Stimulated activated memory B cell treated with anti-CD40 and anti-IgM and Interleukin-4, amounts not matched to agents 10 μg/mL and 1 μg/mL and 100 μg/mL, for 72 hours (primary cell): Measurements from ENCODE around the gene OIP5.
"Not testable (repeated sequence)": the region's sequence is repeated elsewhere in the genome, so short reads cannot be mapped to it uniquely, and the experiment has no call there.

Experiments used
- ATAC-seq: fragments of 150-1000 bp; cut with Tn5 transposase; 2 replicates; pipeline ENCODE4 v1.10.0; 2021
- H3K27ac Mint-ChIP-seq: one replicate; pipeline ENCODE4 v1.8.0; 2022; ENCODE audit warnings: mild to moderate bottlenecking, mixed read lengths
- H3K27me3 Mint-ChIP-seq: one replicate; pipeline ENCODE4 v1.8.0; 2022; ENCODE audit warnings: mixed read lengths
- H3K36me3 Mint-ChIP-seq: one replicate; pipeline ENCODE4 v1.8.0; 2022; ENCODE audit warnings: mixed read lengths
- H3K4me1 Mint-ChIP-seq: one replicate; pipeline ENCODE4 v1.8.0; 2022; ENCODE audit warnings: mixed read lengths
- H3K4me3 Mint-ChIP-seq: one replicate; pipeline ENCODE4 v1.8.0; 2022; ENCODE audit warnings: mild to moderate bottlenecking, moderate library complexity, mixed read lengths
- H3K9me3 Mint-ChIP-seq: one replicate; pipeline ENCODE4 v1.8.0; 2022; ENCODE audit warnings: mixed read lengths

OIP5 gene

GRCh38 chr15:41331281-41331680 is 1.1 kb downstream of the OIP5 start:
- H3K4me1 Mint-ChIP-seq = peaks cover 29% of the 10 kb centered on the region
- no peaks in the 10 kb centered on the region for H3K36me3 Mint-ChIP-seq
- H3K4me3 Mint-ChIP-seq = peak overlapping the region; percentile 89
- no peak for ATAC-seq
- peak overlapping the region; percentile 89 for H3K27ac Mint-ChIP-seq
- H3K27me3 Mint-ChIP-seq = no peaks in the 10 kb centered on the region
- no peaks in the 10 kb centered on the region for H3K9me3 Mint-ChIP-seq

GRCh38 chr15:41323611-41324010 is 8.8 kb downstream of the OIP5 start:
- H3K9me3 Mint-ChIP-seq = no peaks in the 10 kb centered on the region
- no peak overlapping the region for H3K4me3 Mint-ChIP-seq
- no peaks in the 10 kb centered on the region for H3K4me1 Mint-ChIP-seq
- H3K27me3 Mint-ChIP-seq = no peaks in the 10 kb centered on the region
- peaks cover 6% of the 10 kb centered on the region for H3K36me3 Mint-ChIP-seq
- no peak for ATAC-seq
- no peak overlapping the region for H3K27ac Mint-ChIP-seq

- not testable (repeated sequence) for H3K4me3 Mint-ChIP-seq, H3K9me3 Mint-ChIP-seq, H3K36me3 Mint-ChIP-seq, ATAC-seq, H3K4me1 Mint-ChIP-seq, H3K27me3 Mint-ChIP-seq, H3K27ac Mint-ChIP-seq
Measured at GRCh38 chr15:41320805-41321330, 11.5 kb downstream of the OIP5 start.

- Mint-ChIP-seq H3K27me3 (no peaks in the 10 kb centered on the region), H3K4me3 (no peak overlapping the region), H3K9me3 (no peaks in the 10 kb centered on the region), H3K36me3 (peaks cover 10% of the 10 kb centered on the region), H3K27ac (no peak overlapping the region), H3K4me1 (peaks cover 3% of the 10 kb centered on the region)
- no peak for ATAC-seq
Measured at GRCh38 chr15:41309226-41309905, 23.0 kb downstream of the OIP5 start.

- H3K4me3 Mint-ChIP-seq = no peak overlapping the region
- no peaks in the 10 kb centered on the region for H3K27me3 Mint-ChIP-seq
- H3K36me3 Mint-ChIP-seq = peaks cover 8% of the 10 kb centered on the region
- peaks cover 16% of the 10 kb centered on the region for H3K4me1 Mint-ChIP-seq
- no peak overlapping the region for H3K27ac Mint-ChIP-seq
- ATAC-seq = no peak
- no peaks in the 10 kb centered on the region for H3K9me3 Mint-ChIP-seq
Measured at GRCh38 chr15:41307679-41308078, 24.7 kb downstream of the OIP5 start.

- H3K27me3 Mint-ChIP-seq = no peaks in the 10 kb centered on the region
- no peak for ATAC-seq
- no peaks in the 10 kb centered on the region for H3K9me3 Mint-ChIP-seq
- peaks cover 16% of the 10 kb centered on the region for H3K36me3 Mint-ChIP-seq
- peaks cover 18% of the 10 kb centered on the region for H3K4me1 Mint-ChIP-seq
- no peak overlapping the region for H3K4me3 Mint-ChIP-seq
- H3K27ac Mint-ChIP-seq = no peak overlapping the region
Measured at GRCh38 chr15:41304149-41304770, 28.1 kb downstream of the OIP5 start.

GRCh38 chr15:41301587-41301986 is 30.8 kb downstream of the OIP5 start:
- ATAC-seq = no peak
- Mint-ChIP-seq H3K27me3 (no peaks in the 10 kb centered on the region), H3K9me3 (no peaks in the 10 kb centered on the region), H3K4me3 (no peak overlapping the region), H3K4me1 (peaks cover 18% of the 10 kb centered on the region), H3K36me3 (peaks cover 19% of the 10 kb centered on the region), H3K27ac (no peak overlapping the region)

GRCh38 chr15:41301139-41301538 is 31.3 kb downstream of the OIP5 start:
- ATAC-seq, H3K27ac Mint-ChIP-seq, H3K27me3 Mint-ChIP-seq, H3K4me3 Mint-ChIP-seq, H3K9me3 Mint-ChIP-seq: not testable (repeated sequence)
- Mint-ChIP-seq H3K4me1 (peaks cover 19% of the 10 kb centered on the region), H3K36me3 (peaks cover 20% of the 10 kb centered on the region)

- ATAC-seq = no peak
- peaks cover 16% of the 10 kb centered on the region for H3K36me3 Mint-ChIP-seq
- H3K27ac Mint-ChIP-seq = peak overlapping the region; percentile 86
- H3K4me1 Mint-ChIP-seq = peaks cover 33% of the 10 kb centered on the region
- H3K27me3 Mint-ChIP-seq = no peaks in the 10 kb centered on the region
- H3K4me3 Mint-ChIP-seq = no peak overlapping the region
- H3K9me3 Mint-ChIP-seq = no peaks in the 10 kb centered on the region
Measured at GRCh38 chr15:41292521-41292920, 39.9 kb downstream of the OIP5 start.

GRCh38 chr15:41291065-41291631 is 41.2 kb downstream of the OIP5 start:
- peak; percentile 99 for ATAC-seq
- peaks cover 36% of the 10 kb centered on the region for H3K4me1 Mint-ChIP-seq

GRCh38 chr15:41289953-41290352 is 42.4 kb downstream of the OIP5 start:
- H3K4me1 Mint-ChIP-seq = peaks cover 39% of the 10 kb centered on the region
- no peak for ATAC-seq
- H3K27me3 Mint-ChIP-seq = no peaks in the 10 kb centered on the region
- H3K9me3 Mint-ChIP-seq = no peaks in the 10 kb centered on the region
- no peak overlapping the region for H3K4me3 Mint-ChIP-seq
- peaks cover 24% of the 10 kb centered on the region for H3K36me3 Mint-ChIP-seq
- peak overlapping the region; percentile 86 for H3K27ac Mint-ChIP-seq

More at GRCh38 chr15:41291065-41291631, 41.2 kb downstream of the OIP5 start:
- peak overlapping the region; percentile 86 for H3K27ac Mint-ChIP-seq
- H3K9me3 Mint-ChIP-seq = no peaks in the 10 kb centered on the region
- H3K27me3 Mint-ChIP-seq = no peaks in the 10 kb centered on the region
- peaks cover 24% of the 10 kb centered on the region for H3K36me3 Mint-ChIP-seq
- no peak overlapping the region for H3K4me3 Mint-ChIP-seq

- Mint-ChIP-seq H3K27me3 (no peaks in the 10 kb centered on the region), H3K36me3 (peaks cover 24% of the 10 kb centered on the region), H3K9me3 (no peaks in the 10 kb centered on the region), H3K27ac (no peak overlapping the region), H3K4me1 (peaks cover 45% of the 10 kb centered on the region), H3K4me3 (no peak overlapping the region)
- ATAC-seq = no peak
Measured at GRCh38 chr15:41288464-41288863, 43.9 kb downstream of the OIP5 start.

GRCh38 chr15:41286665-41287333 is 45.6 kb downstream of the OIP5 start:
- Mint-ChIP-seq H3K27ac (peak overlapping the region; percentile 37), H3K4me1 (peaks cover 50% of the 10 kb centered on the region), H3K27me3 (no peaks in the 10 kb centered on the region), H3K36me3 (peaks cover 24% of the 10 kb centered on the region), H3K4me3 (no peak overlapping the region), H3K9me3 (no peaks in the 10 kb centered on the region)
- ATAC-seq = no peak

GRCh38 chr15:41285285-41285684 is 47.1 kb downstream of the OIP5 start:
- peaks cover 36% of the 10 kb centered on the region for H3K4me1 Mint-ChIP-seq
- H3K4me3 Mint-ChIP-seq = peak overlapping the region; percentile 95
- peak overlapping the region; percentile 99 for H3K27ac Mint-ChIP-seq
- no peaks in the 10 kb centered on the region for H3K9me3 Mint-ChIP-seq
- no peak for ATAC-seq
- H3K27me3 Mint-ChIP-seq = no peaks in the 10 kb centered on the region
- peaks cover 24% of the 10 kb centered on the region for H3K36me3 Mint-ChIP-seq

- H3K4me3 Mint-ChIP-seq = peak overlapping the region; percentile 95
- peaks cover 36% of the 10 kb centered on the region for H3K4me1 Mint-ChIP-seq
- peak overlapping the region; percentile 99 for H3K27ac Mint-ChIP-seq
- H3K36me3 Mint-ChIP-seq = peaks cover 28% of the 10 kb centered on the region
- no peaks in the 10 kb centered on the region for H3K9me3 Mint-ChIP-seq
- no peaks in the 10 kb centered on the region for H3K27me3 Mint-ChIP-seq
- no peak for ATAC-seq
Measured at GRCh38 chr15:41284427-41285177, 47.8 kb downstream of the OIP5 start.
